Keratinocyte (primary cell): ENCODE results near the gene ECE1. TPM values are rescaled to one million over a fixed set of nuclear protein-coding genes. Genes with fewer than 3 reads are reported as not detected.

Experiments
- DNase-seq: peaks from one replicate; pipeline ENCODE4 v3.0.0-alpha.2; 2011; ENCODE audit warnings: low read depth, missing footprints, low spot score
- FAIRE-seq: peaks from 2 replicates; lab custom pipeline; 2011; peaks lifted over from hg19 to GRCh38; lab: Jason Lieb, UNC
- H2AFZ ChIP-seq: 2 replicates; pipeline ENCODE4 v1.6.0; 2012; ENCODE audit warnings: low read length, control low read depth, inconsistent platforms; ENCODE audit not compliant: control insufficient read depth
- H3K27ac ChIP-seq: 2 replicates; pipeline ENCODE4 v1.5.1; 2011; ENCODE audit warnings: low read length; ENCODE audit not compliant: control insufficient read depth, insufficient read depth
- H3K27me3 ChIP-seq: 3 replicates; pipeline ENCODE4 v1.6.0; 2011; ENCODE audit warnings: low read length; ENCODE audit not compliant: control insufficient read depth, insufficient read depth; ENCODE audit errors: extremely low read depth
- H3K36me3 ChIP-seq, 2 experiments: 2 replicates in 1 of 2; 3 replicates in 1 of 2; pipeline ENCODE4 v1.5.1; 2011; ENCODE audit warnings: low read length in 2 of 2, mild to moderate bottlenecking in 1 of 2; ENCODE audit not compliant: control insufficient read depth in 2 of 2, insufficient read depth in 2 of 2; ENCODE audit errors: extremely low read depth in 1 of 2
- H3K4me1 ChIP-seq: 3 replicates; pipeline ENCODE4 v1.5.1; 2011; ENCODE audit warnings: low read length; ENCODE audit not compliant: control insufficient read depth, insufficient read depth; ENCODE audit errors: extremely low read depth
- H3K4me2 ChIP-seq: 3 replicates; pipeline ENCODE4 v1.6.0; 2011; ENCODE audit warnings: low read depth, low read length; ENCODE audit not compliant: control insufficient read depth, insufficient read depth; ENCODE audit errors: extremely low read depth
- H3K4me3 ChIP-seq, 3 experiments: fragments of 200-600 bp in 1 of 3; sonication (generic) in 1 of 3; 2 replicates in 2 of 3; 3 replicates in 1 of 3; pipeline ENCODE4 v1.5.1; 2011 to 2016; ENCODE audit warnings: low read length in 3 of 3, mild to moderate bottlenecking in 3 of 3, control low read depth in 2 of 3, inconsistent platforms in 1 of 3, low read depth in 1 of 3, mixed read lengths in 1 of 3, mixed run types in 1 of 3, moderate library complexity in 1 of 3; ENCODE audit not compliant: control insufficient read depth in 2 of 3, insufficient read depth in 2 of 3; ENCODE audit errors: extremely low read depth in 1 of 3
- H3K79me2 ChIP-seq: 2 replicates; pipeline ENCODE4 v1.6.0; 2012; ENCODE audit warnings: low read length; ENCODE audit not compliant: control insufficient read depth, insufficient read depth
- H3K9ac ChIP-seq: 3 replicates; pipeline ENCODE4 v1.6.0; 2011; ENCODE audit warnings: low read length; ENCODE audit not compliant: control insufficient read depth, insufficient read depth; ENCODE audit errors: extremely low read depth
- H3K9me1 ChIP-seq: 3 replicates; pipeline ENCODE4 v1.6.0; 2011; ENCODE audit warnings: low read length; ENCODE audit not compliant: control insufficient read depth, insufficient read depth; ENCODE audit errors: extremely low read depth
- H3K9me3 ChIP-seq: 2 replicates; pipeline ENCODE4 v1.5.1; 2012; ENCODE audit warnings: low read depth, low read length; ENCODE audit not compliant: control insufficient read depth
- H4K20me1 ChIP-seq: 3 replicates; pipeline ENCODE4 v1.6.0; 2011; ENCODE audit warnings: low read length; ENCODE audit not compliant: control insufficient read depth, insufficient read depth; ENCODE audit errors: extremely low read depth
- EZH2 ChIP-seq: IDR thresholded peaks from one replicate; pipeline ENCODE4 v1.6.1; 2012; ENCODE audit warnings: inconsistent platforms, mild to moderate bottlenecking, low read length, moderate library complexity
- dilution Hi-C: fragments of 300-500 bp; cut with MboI; formaldehyde crosslinking; loops from one replicate; pipeline ENCODE4 v1.7.0; 2020; ENCODE audit warnings: low sequenced_read_pairs; ENCODE audit not compliant: extremely low pct_ligation_motif_present
- polyA plus RNA-seq, 5 experiments: library from polyadenylated mRNA; depleted of rRNA in 3 of 5; stranded (reverse) in 3 of 5; stranded (forward) in 1 of 5; unstranded in 1 of 5; fragments of >200 nt; gene quantifications; 1 replicate in 1 of 5; 2 replicates in 3 of 5; 3 replicates in 1 of 5; pipeline versions ENCODE4 v1.2.1 to v1.2.3, GENCODE V29; 2011 to 2012; ENCODE audit warnings: missing spikeins in 2 of 5, low read depth in 1 of 5, low replicate concordance in 1 of 5
- TF ChIP-seq, protein P1 (sequence below), 3 experiments: IDR thresholded peaks in 1 of 3; conservative IDR thresholded peaks in 1 of 3; optimal IDR thresholded peaks in 1 of 3; 2 replicates in 2 of 3; 3 replicates in 1 of 3; pipeline versions ENCODE3 to v1.5.1; 2011; ENCODE audit warnings: low read length in 3 of 3, mild to moderate bottlenecking in 3 of 3, moderate library complexity in 2 of 3, control low read depth in 1 of 3, inconsistent platforms in 1 of 3; ENCODE audit not compliant: insufficient read depth in 2 of 3; ENCODE audit errors: extremely low read depth in 1 of 3

The ECE1 gene
- polyA plus RNA-seq, 1 donor (not counting 4 experiments of a cell fraction or from before 2014, with no cell fraction given): 59.1 TPM

DNA sequence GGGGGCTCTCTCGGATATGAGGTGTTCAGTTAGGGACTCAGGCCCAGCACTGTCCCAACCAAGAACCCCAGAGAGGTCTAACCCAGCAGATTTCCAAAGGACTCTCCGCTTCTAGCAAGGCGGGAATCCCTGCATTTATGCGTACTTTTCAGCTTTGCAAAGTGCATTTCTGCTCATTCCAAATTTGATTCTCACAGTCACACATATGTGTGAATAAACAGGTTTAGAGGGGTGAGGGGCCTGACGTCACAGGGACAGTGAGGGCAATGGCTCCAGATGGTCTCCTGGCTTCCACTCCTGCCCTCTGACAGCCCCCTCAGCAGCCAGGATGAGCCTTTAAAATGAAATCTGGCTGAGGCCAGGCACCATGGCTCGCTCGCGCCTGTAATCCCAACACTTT, 921 bp upstream of the ECE1 start:
- dilution Hi-C loops: no loop called here
- Histone ChIP-seq H3K9ac (no peak overlapping the region), H2AFZ (no peak overlapping the region), H3K36me3 (no peaks in the 10 kb centered on the region), H3K79me2 (peaks cover 2% of the 10 kb centered on the region), H3K27me3 (no peaks in the 10 kb centered on the region), H3K4me1 (peaks cover 20% of the 10 kb centered on the region), H3K4me3 (no peak overlapping the region), H3K9me1 (peaks cover 3% of the 10 kb centered on the region), H3K4me2 (no peak overlapping the region), H3K9me3 (no peaks in the 10 kb centered on the region), H3K27ac (no peak overlapping the region), H4K20me1 (no peaks in the 10 kb centered on the region)
- no peak for TF ChIP-seq EZH2
- TF ChIP-seq, protein P1, sequence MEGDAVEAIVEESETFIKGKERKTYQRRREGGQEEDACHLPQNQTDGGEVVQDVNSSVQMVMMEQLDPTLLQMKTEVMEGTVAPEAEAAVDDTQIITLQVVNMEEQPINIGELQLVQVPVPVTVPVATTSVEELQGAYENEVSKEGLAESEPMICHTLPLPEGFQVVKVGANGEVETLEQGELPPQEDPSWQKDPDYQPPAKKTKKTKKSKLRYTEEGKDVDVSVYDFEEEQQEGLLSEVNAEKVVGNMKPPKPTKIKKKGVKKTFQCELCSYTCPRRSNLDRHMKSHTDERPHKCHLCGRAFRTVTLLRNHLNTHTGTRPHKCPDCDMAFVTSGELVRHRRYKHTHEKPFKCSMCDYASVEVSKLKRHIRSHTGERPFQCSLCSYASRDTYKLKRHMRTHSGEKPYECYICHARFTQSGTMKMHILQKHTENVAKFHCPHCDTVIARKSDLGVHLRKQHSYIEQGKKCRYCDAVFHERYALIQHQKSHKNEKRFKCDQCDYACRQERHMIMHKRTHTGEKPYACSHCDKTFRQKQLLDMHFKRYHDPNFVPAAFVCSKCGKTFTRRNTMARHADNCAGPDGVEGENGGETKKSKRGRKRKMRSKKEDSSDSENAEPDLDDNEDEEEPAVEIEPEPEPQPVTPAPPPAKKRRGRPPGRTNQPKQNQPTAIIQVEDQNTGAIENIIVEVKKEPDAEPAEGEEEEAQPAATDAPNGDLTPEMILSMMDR (optimal IDR thresholded peaks at IDR 0.05 in 1 of 3, IDR thresholded peaks at IDR 0.05 in 1 of 3, conservative IDR thresholded peaks at IDR 0.05 in 1 of 3; ENCODE audit: extremely low read depth in 1 of 3, insufficient read depth in 2 of 3, low read length in 3 of 3): no peak
- DNase-seq: no peak
- no peak for FAIRE-seq

DNA sequence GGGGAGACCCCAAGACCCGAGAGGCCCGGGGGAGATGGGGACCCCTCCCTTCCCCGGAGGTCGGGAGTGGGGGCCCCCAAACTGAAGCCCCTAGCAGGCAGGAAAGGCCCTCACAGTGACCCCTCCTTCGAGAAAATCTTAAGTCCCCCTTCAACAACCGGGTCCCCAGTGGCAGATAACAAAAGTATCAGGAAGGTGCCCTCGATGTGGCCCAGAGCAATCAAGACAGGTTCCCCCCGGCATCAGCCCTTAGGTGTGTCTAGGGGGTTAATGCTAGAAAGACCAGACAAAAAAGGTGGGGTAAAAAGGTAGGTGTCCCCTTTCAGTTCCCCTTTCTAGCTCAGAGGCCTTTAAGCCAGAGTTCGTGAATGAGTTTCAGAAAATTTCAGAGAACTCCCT, 282 bp upstream of the ECE1 start:
- dilution Hi-C loops: no loop called here
- FAIRE-seq (no peak), DNase-seq (no peak)
- peak overlapping the region; percentile 64 for H3K9ac ChIP-seq
- H3K79me2 ChIP-seq: peaks cover 2% of the 10 kb centered on the region
- no peaks in the 10 kb centered on the region for H3K9me3 ChIP-seq
- TF ChIP-seq, protein P1 (optimal IDR thresholded peaks at IDR 0.05 in 1 of 3, IDR thresholded peaks at IDR 0.05 in 1 of 3, conservative IDR thresholded peaks at IDR 0.05 in 1 of 3; ENCODE audit: extremely low read depth in 1 of 3, insufficient read depth in 2 of 3, low read length in 3 of 3): no peak
- TF ChIP-seq EZH2: no peak
- peaks cover 3% of the 10 kb centered on the region for H3K9me1 ChIP-seq
- no peaks in the 10 kb centered on the region for H3K36me3 ChIP-seq
- peaks cover 20% of the 10 kb centered on the region for H3K4me1 ChIP-seq
- H4K20me1 ChIP-seq: no peaks in the 10 kb centered on the region
- peak overlapping the region; percentile 84 for H3K4me2 ChIP-seq
- peak overlapping the region; percentile 64 to 79 (median 74) for H3K4me3 ChIP-seq
- H3K27ac ChIP-seq: no peak overlapping the region
- H2AFZ ChIP-seq: peak overlapping the region; percentile 19
- H3K27me3 ChIP-seq: no peaks in the 10 kb centered on the region
